ENCODE results near the gene PEPD.

The PEPD gene

DNA sequence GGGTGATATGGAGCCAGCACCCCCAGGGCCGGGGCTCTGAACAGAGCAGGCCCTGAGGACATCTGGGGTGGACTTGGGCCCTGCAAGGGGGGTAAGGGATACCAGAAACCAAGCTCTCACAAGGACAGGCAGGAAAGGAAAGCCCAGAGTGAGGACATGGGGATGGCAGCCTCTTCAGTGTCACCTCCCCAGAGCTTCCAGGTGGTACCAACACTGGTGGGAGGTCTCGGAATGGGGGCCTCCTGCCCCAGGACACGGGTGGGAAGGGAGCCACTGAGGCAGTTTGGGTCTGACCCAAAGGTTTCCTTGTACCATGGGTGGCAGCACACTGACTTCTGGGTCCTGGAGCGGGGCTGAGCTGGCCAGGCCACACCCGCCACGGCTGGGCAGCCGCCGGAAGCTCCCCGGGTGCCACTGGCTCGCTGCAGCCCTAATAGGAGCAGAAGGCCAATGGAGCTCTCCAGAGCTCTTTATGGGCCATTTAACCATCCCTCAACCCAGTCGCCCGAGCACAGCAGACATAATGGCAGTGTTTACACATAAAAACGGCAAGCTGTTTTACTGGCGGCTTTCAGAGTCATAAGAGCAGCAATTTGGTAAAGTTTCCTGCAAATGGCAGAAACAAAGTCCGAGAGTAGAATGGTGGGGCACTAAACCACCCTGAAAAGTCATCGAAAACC is 59.3 kb downstream of the PEPD start:
- ATAC-seq (ENCODE audit: low read depth) = no peak
- H3K27ac Mint-ChIP-seq = no peak overlapping the region

DNA sequence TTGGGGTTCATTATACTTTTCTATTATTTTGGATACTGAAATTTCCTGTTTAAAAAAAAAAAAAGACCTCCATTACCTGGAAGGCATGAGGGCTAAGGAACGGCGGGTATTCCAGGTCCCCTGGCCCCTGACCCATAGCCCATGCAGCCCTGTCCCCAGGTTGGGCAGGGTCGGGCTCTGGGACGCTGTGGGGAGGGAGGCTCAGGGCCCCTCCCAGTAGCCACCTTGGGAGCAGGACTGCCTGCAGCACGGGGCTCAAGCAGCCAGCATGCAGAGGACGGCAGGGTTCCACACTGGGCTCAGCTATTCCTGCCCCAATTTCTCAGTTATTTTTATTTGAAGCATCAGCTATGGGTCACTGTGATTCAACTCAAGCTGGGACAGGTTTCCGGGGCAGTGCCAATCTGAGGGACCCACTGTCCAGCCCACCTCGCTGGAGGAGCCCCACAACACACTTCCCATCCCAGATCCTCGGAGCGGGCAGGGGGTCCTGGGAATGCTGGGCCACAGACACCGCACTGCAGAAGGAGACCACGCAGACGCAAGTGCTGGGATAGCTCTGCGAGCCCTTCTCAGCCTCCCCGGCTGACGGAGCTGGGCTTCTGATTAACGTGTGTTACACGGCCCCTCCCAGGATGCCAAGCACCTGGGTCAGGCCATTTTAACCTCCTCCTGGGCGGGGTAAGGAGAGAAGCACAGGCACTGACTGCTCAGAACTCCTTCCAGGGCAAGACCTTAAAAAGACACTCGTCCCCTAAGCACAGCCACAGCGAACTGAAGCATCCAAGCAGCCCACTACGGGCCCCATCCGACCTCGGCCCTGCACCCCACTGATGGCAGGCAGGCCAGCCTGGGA is 60.1 kb downstream of the PEPD start:
- Mint-ChIP-seq H3K4me1 (no peaks in the 10 kb centered on the region), H3K4me3 (no peak overlapping the region), H3K27ac (no peak overlapping the region), H3K36me3 (peaks cover 13% of the 10 kb centered on the region), H3K27me3 (no peaks in the 10 kb centered on the region), H3K9me3 (no peaks in the 10 kb centered on the region)
- DNase-seq (ENCODE audit: low spot score in 2 of 2) (no peak), ATAC-seq (ENCODE audit: low read depth) (no peak)

More for the DNA sequence above, 59.3 kb downstream of the PEPD start:
- no peaks in the 10 kb centered on the region for H3K27me3 Mint-ChIP-seq
- H3K9me3 Mint-ChIP-seq = no peaks in the 10 kb centered on the region
- no peaks in the 10 kb centered on the region for H3K4me1 Mint-ChIP-seq
- no peak for DNase-seq (ENCODE audit: low spot score in 2 of 2)
- no peak overlapping the region for H3K4me3 Mint-ChIP-seq
- peaks cover 15% of the 10 kb centered on the region for H3K36me3 Mint-ChIP-seq

DNA sequence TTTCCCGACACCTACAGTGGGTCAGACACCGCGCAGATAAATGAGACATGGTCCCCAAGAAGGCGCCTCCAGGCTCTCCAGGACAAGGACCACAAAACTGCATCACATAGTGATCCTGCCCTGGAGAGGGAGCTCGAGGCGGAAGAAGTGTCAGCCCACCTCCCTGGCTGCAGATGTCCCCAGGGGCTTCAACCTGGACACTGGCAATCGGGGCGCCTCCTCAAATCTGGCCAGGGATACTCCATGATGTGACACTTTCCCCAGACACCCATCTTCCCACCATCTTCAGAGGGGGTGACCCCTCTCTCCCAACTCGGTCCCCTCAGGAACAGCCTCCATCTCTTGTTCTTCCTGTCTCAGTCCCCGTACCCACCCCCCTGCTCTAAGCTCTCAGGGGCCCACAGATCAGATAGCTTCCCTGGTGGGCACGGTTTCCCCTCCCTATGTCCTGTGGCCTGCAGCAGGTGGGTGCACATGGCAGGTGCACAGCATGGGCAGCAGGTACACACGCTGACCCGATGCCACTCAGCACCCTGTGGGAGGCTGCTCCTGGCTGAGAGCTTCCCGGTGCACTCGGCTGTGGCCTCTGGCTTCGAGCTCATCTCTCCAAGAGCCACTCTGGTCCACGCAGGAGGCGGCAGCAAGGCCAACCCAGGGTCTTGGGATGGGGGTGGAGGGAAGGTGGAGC is 61.2 kb downstream of the PEPD start:
- Mint-ChIP-seq H3K27me3 (no peaks in the 10 kb centered on the region), H3K36me3 (peaks cover 13% of the 10 kb centered on the region), H3K4me1 (no peaks in the 10 kb centered on the region), H3K27ac (no peak overlapping the region), H3K9me3 (no peaks in the 10 kb centered on the region), H3K4me3 (no peak overlapping the region)
- ATAC-seq (ENCODE audit: low read depth) (no peak), DNase-seq (ENCODE audit: low spot score in 2 of 2) (no peak)

DNA sequence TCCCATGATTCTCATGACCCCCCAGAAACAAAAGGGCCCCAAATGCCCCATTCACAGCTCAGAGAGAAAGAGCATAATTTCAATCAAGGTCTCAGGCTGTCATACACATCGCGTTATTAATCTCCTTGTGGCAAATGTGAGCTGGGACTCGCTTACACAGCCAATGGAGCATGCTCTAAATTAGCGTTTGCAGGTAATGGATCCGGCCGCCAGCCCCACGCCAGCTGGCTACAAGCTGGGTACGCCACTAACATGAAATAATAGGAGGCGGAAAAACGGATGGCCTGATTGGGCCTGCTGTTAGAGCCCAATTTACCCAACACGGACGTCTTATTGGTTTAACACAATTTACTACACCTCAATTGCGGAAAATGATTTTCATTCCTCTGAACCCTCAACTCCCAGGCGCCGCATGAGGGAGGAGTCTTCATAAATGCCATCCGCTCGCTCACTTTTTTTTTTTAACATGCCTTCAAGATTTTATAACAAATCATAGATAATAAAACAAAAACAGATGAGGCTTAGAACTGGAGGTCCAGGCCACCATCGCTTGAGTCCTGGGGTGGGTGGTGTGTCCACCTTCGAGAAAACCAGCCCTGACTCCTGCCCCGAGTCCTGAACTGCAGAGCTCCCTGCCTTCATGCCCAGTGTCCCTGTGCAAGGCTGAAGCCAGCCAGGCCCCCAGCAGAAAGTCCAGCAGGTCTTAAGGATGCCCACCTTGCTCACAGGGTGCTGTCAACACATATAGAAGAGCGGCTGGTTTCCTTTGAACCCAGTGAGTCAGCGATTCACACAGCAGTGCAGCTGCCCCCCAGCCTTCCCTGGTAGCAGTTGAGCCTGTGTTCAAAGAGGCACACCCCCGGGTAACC is 62.1 kb downstream of the PEPD start:
- Mint-ChIP-seq H3K27me3 (no peaks in the 10 kb centered on the region), H3K4me1 (no peaks in the 10 kb centered on the region), H3K27ac (no peak overlapping the region), H3K4me3 (no peak overlapping the region), H3K36me3 (peaks cover 13% of the 10 kb centered on the region), H3K9me3 (no peaks in the 10 kb centered on the region)
- ATAC-seq (ENCODE audit: low read depth) = no peak
- no peak for DNase-seq (ENCODE audit: low spot score in 2 of 2)

DNA sequence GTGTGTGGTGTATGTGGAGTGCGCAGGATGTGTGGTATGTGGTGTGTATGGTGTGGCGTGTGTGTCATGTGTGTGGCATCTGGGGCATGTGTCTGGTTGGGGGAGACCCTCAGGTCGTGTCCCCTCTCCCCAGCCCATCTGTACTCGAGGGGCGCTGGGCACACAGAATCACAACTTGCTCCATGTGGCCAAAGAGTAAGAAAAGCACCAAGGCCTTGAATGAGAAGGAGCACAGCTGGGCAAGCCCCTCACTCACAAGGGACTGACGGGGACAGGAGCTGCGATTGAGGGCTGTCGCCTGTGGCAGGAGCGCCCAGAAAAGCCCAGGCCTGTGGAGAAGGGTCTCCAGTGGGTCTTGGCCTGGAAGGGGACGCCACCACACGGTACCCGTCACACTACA is 62.8 kb downstream of the PEPD start:
- Mint-ChIP-seq H3K36me3 (peaks cover 12% of the 10 kb centered on the region), H3K4me3 (no peak overlapping the region), H3K27ac (no peak overlapping the region), H3K9me3 (no peaks in the 10 kb centered on the region), H3K4me1 (no peaks in the 10 kb centered on the region), H3K27me3 (no peaks in the 10 kb centered on the region)
- no peak for ATAC-seq (ENCODE audit: low read depth)
- no peak for DNase-seq (ENCODE audit: low spot score in 2 of 2)

DNA sequence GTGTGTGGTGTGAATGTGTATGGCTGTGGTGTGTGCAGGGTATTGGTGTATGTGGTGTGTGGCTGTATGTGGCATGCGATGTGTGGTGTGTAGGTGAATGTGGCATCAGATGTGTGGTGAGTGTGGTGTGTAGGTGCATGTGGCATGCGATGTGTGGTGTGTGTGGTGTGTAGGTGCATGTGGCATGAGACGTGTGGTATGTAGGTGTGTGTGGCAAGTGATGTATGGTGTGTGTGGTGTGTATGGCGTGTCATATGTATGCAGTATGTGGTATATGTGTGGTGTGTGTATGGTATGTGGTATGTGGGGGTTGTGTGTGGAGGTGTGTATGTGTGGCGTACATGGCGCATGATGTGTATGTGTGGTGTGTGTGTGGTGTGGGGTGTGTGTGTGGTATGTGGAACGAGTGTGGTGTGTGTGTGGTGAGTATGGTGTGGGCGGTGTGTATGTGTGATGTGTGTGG is 63.4 kb downstream of the PEPD start:
- Mint-ChIP-seq H3K27me3 (no peaks in the 10 kb centered on the region), H3K27ac (no peak overlapping the region), H3K36me3 (peaks cover 8% of the 10 kb centered on the region), H3K4me1 (no peaks in the 10 kb centered on the region), H3K9me3 (no peaks in the 10 kb centered on the region), H3K4me3 (no peak overlapping the region)
- DNase-seq (ENCODE audit: low spot score in 2 of 2) (no peak), ATAC-seq (ENCODE audit: low read depth) (no peak)

DNA sequence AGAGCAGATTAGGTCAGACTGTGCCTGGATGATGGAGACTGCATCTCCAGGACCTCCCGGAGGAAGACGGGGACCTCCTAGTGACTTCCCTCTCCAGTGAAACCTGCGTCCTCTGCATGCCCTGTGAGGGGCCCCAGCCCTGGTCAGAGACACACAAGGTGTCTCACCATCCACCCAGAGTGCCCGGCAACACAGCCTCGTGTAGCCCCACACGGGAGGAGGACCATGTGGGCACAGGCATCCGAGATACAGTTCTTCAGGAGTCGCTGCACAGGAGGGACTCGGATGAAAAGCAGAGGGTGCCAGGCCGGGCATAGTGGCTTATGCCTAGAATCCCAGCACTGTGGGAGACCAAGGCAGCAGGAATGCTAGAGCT is 64.8 kb downstream of the PEPD start:
- no peaks in the 10 kb centered on the region for H3K4me1 Mint-ChIP-seq
- peaks cover 6% of the 10 kb centered on the region for H3K36me3 Mint-ChIP-seq
- H3K27ac Mint-ChIP-seq = no peak overlapping the region
- no peak overlapping the region for H3K4me3 Mint-ChIP-seq
- DNase-seq (ENCODE audit: low spot score in 2 of 2) (no peak), ATAC-seq (ENCODE audit: low read depth) (no peak)
- H3K9me3 Mint-ChIP-seq = no peaks in the 10 kb centered on the region
- H3K27me3 Mint-ChIP-seq = no peaks in the 10 kb centered on the region

DNA sequence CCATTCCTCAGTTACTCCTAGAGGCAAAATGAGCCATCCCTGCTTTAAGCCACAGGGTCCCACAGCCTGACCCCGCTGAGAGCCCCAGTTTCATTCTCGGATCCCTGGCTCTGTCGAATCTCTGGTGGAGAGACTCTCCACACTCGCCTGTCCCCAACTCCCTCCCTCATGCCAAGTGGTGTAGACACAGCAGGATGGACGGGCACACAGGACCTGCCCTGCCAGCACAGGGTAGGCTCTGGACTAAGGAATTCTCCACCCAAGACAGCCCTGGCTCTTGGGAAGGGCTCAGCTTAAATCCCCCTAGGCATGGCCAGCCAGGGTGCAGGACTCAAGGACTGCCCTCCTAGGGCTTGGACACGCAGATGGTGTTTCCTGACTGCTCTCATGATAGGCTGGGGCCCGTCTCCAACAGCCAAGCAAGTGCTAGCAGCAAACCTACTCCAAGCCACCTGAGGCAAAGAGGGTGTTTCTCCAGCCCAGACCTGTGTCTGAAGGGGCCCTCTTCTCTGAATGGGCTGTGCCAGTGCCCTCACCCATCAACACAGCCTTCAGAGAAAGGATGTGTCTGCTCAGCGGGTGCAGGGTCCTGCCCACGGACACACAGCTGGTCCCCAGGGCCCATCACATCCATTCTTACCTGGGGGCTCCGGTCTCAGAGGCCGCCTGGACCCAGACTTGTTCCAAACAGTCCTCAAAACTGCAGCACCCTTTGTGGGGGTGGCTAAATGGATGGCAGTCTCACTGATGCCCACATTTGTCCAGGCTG is 65.3 kb downstream of the PEPD start:
- H3K27me3 Mint-ChIP-seq = no peaks in the 10 kb centered on the region

DNA sequence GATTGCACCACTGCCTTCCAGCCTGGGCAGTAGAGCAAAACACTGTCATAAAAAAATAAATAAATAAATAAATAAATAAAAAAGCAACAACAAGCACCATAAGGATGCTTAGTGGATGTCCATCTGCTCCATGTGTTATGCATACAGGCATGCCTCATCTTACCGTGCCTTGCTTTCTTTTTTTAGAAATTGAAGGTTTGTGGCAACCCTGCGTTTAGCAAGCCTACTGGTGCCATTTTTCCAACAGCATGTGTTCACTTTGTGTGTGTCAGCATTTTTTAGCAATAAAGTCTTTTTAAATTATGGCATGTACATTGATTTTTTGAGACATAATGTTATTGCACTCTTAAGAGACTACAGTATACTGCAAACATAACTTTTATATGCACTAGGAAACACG is 68.3 kb downstream of the PEPD start:
- ATAC-seq (ENCODE audit: low read depth) (no peak), DNase-seq (ENCODE audit: low spot score in 2 of 2) (no peak)
- Mint-ChIP-seq H3K9me3 (no peaks in the 10 kb centered on the region), H3K27me3 (no peaks in the 10 kb centered on the region), H3K27ac (no peak overlapping the region), H3K4me3 (no peak overlapping the region), H3K36me3 (peaks cover 5% of the 10 kb centered on the region), H3K4me1 (no peaks in the 10 kb centered on the region)

More for the DNA sequence above, 65.3 kb downstream of the PEPD start:
- Mint-ChIP-seq H3K4me1 (no peaks in the 10 kb centered on the region), H3K36me3 (peaks cover 6% of the 10 kb centered on the region), H3K9me3 (no peaks in the 10 kb centered on the region), H3K4me3 (no peak overlapping the region), H3K27ac (no peak overlapping the region)
- ATAC-seq (ENCODE audit: low read depth) (no peak), DNase-seq (ENCODE audit: low spot score in 2 of 2) (no peak)

DNA sequence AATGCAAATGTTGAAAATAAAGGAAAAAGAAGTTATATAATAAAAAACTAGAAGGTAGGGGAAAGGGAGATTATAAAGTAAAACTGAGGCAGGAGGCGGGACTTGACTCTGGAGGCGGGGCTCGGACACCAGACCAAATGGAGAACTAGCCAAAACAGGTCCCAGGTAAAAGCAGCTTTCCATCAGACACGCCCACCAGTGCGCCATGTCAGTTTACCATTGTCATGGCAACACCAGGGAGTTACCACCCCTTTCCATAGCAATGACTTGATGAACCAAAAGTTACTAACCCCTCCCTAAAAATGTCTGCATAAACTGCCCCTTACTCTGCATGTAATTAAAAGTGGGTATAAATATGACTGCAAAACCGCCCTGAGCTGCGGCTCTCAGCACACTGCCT is 70.9 kb downstream of the PEPD start:
- no peak overlapping the region for H3K4me3 Mint-ChIP-seq
- H3K4me1 Mint-ChIP-seq = no peaks in the 10 kb centered on the region
- peaks cover 7% of the 10 kb centered on the region for H3K36me3 Mint-ChIP-seq
- no peaks in the 10 kb centered on the region for H3K9me3 Mint-ChIP-seq
- no peak for ATAC-seq (ENCODE audit: low read depth)
- no peak for DNase-seq (ENCODE audit: low spot score in 2 of 2)
- no peaks in the 10 kb centered on the region for H3K27me3 Mint-ChIP-seq
- H3K27ac Mint-ChIP-seq = no peak overlapping the region

DNA sequence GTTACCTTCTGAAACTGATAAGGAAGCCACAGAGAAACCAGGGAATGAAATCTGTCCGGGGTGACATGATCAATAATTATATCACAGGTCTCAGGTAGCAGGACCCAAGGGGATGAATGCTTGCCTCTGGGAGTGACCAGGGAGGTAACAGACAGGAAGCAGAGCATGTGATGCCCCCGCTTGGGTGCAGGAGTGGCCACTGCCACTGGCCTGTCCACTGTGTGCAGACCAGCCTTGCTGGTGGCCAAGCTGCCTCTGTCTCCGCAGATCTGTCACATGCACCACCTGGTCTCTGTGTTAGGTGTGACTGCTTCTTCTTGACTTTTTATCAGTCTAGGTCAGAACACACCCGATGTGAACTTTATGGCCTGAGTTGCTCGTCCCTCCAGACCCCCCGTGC is 71.8 kb downstream of the PEPD start:
- Mint-ChIP-seq H3K27me3 (no peaks in the 10 kb centered on the region), H3K36me3 (peaks cover 7% of the 10 kb centered on the region)

DNA sequence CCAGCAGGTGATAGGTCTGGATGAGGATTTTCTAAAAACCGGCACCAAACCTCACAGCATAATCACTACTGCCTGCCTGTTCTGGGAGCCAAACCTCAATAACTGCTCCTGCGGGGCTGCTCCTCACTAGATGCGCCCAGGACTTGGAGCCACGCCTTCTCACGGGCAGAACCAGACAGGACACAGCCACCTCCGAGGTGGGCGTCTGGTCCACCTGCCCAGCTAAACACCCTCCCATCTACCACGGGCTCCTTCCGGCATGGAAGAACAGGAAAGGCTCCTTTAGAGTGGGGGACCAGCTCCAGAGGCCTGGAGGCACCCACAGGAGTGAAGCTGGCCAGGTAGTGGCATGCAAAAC is 73.5 kb downstream of the PEPD start:
- no peak overlapping the region for H3K4me3 Mint-ChIP-seq
- H3K27me3 Mint-ChIP-seq = no peaks in the 10 kb centered on the region
- H3K9me3 Mint-ChIP-seq = no peaks in the 10 kb centered on the region
- ATAC-seq (ENCODE audit: low read depth) (no peak), DNase-seq (ENCODE audit: low spot score in 2 of 2) (no peak)
- no peaks in the 10 kb centered on the region for H3K4me1 Mint-ChIP-seq
- H3K27ac Mint-ChIP-seq = no peak overlapping the region
- H3K36me3 Mint-ChIP-seq = peaks cover 9% of the 10 kb centered on the region

More for the DNA sequence above, 71.8 kb downstream of the PEPD start:
- no peak overlapping the region for H3K27ac Mint-ChIP-seq
- DNase-seq (ENCODE audit: low spot score in 2 of 2) = no peak
- no peaks in the 10 kb centered on the region for H3K9me3 Mint-ChIP-seq
- no peak for ATAC-seq (ENCODE audit: low read depth)
- H3K4me1 Mint-ChIP-seq = no peaks in the 10 kb centered on the region
- no peak overlapping the region for H3K4me3 Mint-ChIP-seq

Measured in memory B cell (primary cell).